Measurements from ENCODE around the gene H2BK1.

Gene H2BK1

GRCh38 chr7:151198945-151199848 is 11.1 kb downstream of the H2BK1 start:
- DNase-seq, result peak; percentile 12

GRCh38 chr7:151197932-151198331 is 12.4 kb downstream of the H2BK1 start:
- DNase-seq, result no peak

- DNase-seq, result no peak
Measured at GRCh38 chr7:151195616-151196450, 14.5 kb downstream of the H2BK1 start.

GRCh38 chr7:151194188-151194587 is 16.1 kb downstream of the H2BK1 start:
- DNase-seq, result no peak

- DNase-seq, result no peak
Measured at GRCh38 chr7:151193203-151193978, 16.9 kb downstream of the H2BK1 start.

- no peak for DNase-seq
Measured at GRCh38 chr7:151192002-151192539, 18.2 kb downstream of the H2BK1 start.

GRCh38 chr7:151191544-151191943 is 18.7 kb downstream of the H2BK1 start:
- no peak for DNase-seq

GRCh38 chr7:151189038-151189437 is 21.2 kb downstream of the H2BK1 start:
- no peak for DNase-seq

- DNase-seq, result no peak
Measured at GRCh38 chr7:151188252-151188542, 22.1 kb downstream of the H2BK1 start.

- DNase-seq, result no peak
Measured at GRCh38 chr7:151187409-151188251, 22.7 kb downstream of the H2BK1 start.

- no peak for DNase-seq
Measured at GRCh38 chr7:151186640-151187408, 23.5 kb downstream of the H2BK1 start, which contains the start of gene ASB10. Gene ASB10, minus strand, starts transcription at chr7:151187250. Its CDS starts 120 bp downstream, at chr7:151187130.

- no peak for DNase-seq
Measured at GRCh38 chr7:151185762-151186639, 24.3 kb downstream of the H2BK1 start.

- no peak for DNase-seq
Measured at GRCh38 chr7:151181011-151181431, 29.3 kb downstream of the H2BK1 start.

- no peak for DNase-seq
Measured at GRCh38 chr7:151179946-151180345, 30.3 kb downstream of the H2BK1 start.

- no peak for DNase-seq
Measured at GRCh38 chr7:151179287-151179860, 30.9 kb downstream of the H2BK1 start.

- no peak for DNase-seq
Measured at GRCh38 chr7:151178831-151179230, 31.5 kb downstream of the H2BK1 start.

- no peak for DNase-seq
Measured at GRCh38 chr7:151178236-151178635, 32.1 kb downstream of the H2BK1 start.

GRCh38 chr7:151177310-151177709 is 33.0 kb downstream of the H2BK1 start:
- no peak for DNase-seq

GRCh38 chr7:151176401-151176800 is 33.9 kb downstream of the H2BK1 start:
- DNase-seq, result no peak

Measured in NCI-H526 treated with DMSO at 0.1 percent for 48 hours (cell line).